GM21360 (cell line): ENCODE measurements around the gene PBX1.

Experiments
- ATAC-seq: cut with Tn5 transposase; IDR thresholded peaks from one replicate; pipeline ENCODE4 v1.9.1; 2021; ENCODE audit warnings: mild to moderate bottlenecking, moderate library complexity; ENCODE audit not compliant: unreplicated experiment

PBX1 gene

GRCh38 chr1:164689672-164690511, 130.9 kb downstream of the PBX1 start:
- no peak for ATAC-seq

DNA sequence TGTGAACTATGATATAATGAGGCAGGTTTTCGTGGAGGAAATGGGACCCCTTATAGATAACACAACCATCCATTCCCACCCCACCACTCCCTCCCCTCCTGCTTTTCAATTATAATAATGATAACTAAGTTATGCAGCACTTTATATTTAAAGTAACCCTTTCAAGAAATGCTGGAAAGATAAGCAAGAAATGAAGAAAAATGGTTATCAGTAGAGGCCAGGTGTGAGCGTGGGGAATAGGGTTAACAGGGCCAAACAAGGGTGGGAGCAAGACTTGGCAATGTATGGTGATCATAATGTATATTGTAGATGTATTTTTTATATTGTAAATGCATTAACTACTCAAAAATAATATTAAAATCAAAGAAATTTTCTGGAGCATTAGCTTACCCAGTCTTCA, 133.4 kb downstream of the PBX1 start:
- no peak for ATAC-seq

DNA sequence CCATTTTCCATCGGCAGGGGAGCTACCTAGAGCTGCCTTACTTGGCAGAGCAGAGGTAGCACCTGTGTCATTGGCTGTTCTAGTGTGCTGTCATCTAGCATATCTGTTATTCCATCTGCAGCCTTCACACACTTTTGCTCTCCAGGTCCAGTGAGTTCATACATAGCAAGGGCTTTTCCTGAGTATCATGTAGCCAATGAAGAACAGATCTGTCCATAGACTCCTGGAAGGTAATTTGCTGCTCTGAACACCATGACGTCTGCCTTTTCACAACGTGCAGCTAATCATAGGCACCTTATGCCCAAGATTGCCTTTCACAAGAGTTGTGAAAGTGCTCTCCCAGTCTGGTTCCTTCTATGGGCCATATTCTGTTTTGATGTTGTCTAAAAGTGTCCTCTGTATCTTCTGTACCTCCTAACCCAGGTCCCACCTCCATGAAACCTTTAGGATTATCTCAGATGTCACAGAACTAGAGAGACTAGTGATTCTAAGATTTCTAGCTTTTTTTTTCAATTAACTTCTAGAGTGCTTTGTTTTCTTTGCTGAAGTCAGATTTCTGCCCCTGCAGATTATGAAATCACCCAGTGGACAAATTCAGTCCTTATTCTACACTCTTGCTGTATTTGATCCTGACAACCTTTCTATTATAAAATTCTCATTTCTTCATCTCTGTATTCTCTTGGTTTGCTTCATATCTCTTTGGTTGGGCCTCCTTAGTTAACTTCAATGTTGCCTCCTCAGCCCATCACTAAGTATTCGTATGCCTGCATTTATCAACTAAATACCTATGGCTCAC, 134.8 kb downstream of the PBX1 start:
- ATAC-seq = no peak

- no peak for ATAC-seq
Measured at GRCh38 chr1:164694505-164694904, 135.5 kb downstream of the PBX1 start.

- no peak for ATAC-seq
Measured at GRCh38 chr1:164695956-164696665, 137.1 kb downstream of the PBX1 start.

DNA sequence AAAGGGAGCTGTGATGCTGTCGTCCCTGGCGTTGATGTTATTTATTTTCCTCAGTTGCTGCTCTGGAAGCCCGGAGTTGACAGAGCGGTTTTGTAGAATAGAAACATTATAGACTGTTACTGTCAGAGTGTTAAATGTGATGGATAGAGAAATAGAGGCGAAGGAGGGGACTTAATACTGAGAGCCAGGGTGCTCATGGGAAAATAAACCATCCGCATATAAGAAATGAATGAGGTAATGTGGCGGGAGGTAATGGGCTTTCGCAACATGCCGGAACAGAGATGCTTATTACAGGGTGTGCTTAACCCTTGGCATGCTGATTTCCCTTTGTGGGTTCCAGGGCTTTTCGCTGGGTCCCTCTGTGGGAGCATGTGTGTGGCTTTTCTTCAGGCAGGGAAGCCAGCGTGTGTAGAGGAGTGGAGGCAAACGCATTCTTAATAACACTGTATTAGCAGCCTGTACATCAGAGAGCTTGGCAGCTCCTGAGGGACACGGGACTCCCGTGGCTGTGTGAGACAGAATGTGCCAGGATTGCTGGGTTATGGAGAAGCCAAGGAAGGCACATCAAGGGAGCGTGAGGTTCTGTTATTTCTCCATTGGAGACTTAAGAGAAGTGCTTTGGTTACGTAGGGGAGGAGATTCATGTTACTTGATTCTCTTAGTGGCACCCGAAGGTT, 141.0 kb downstream of the PBX1 start:
- no peak for ATAC-seq

DNA sequence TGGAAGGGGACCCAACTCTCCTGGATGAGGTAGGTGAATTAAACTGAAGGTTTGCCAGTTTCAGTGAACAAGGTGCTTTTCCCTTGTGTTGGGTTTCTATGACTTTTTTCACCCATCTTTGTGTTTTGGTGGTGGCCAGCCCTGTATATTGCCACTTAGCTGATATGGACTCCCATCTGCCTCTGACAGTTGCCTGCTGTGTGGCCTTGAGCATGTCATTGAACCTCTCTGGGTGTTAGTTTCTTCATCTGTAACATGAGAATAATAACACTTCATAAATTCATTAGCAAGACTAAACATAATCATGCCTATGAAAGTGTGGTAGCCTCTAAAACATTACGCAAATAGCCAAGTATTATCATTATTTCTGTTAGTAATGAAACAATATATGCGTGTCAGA, 141.7 kb downstream of the PBX1 start:
- ATAC-seq = no peak

DNA sequence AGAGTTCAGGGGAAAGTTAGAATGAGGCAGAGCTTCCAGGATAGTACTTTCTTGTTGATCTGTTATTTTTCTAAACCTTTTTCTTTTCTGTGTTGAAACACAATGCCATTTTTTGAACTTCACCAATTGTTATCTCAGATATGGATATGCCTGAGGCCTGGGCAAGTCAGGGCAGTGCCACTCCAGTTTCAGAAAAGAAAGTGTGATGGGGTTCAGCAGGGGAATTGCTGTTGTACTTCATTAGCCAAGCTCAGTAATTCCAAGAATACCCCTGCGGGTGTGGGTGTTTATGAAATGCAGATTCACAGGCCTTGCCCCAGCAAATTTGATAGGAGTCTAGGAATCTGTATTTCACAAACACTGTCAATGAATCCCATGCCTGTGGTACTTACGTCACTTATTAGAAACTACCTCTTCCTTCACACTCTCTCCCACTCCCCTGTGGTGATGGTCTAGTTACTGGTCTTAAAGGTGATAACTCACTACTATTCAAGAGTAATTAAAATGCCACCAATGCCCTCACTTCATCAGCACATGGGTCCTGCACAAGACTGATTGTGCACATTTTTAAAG, 142.3 kb downstream of the PBX1 start:
- no peak for ATAC-seq

GRCh38 chr1:164702216-164702615, 143.2 kb downstream of the PBX1 start:
- ATAC-seq = no peak

GRCh38 chr1:164702664-164703063, 143.7 kb downstream of the PBX1 start:
- ATAC-seq = no peak

- no peak for ATAC-seq
Measured at GRCh38 chr1:164703463-164703862, 144.5 kb downstream of the PBX1 start.

GRCh38 chr1:164703960-164704411, 145.0 kb downstream of the PBX1 start:
- ATAC-seq = no peak

- no peak for ATAC-seq
Measured at GRCh38 chr1:164704954-164705353, 146.0 kb downstream of the PBX1 start.

DNA sequence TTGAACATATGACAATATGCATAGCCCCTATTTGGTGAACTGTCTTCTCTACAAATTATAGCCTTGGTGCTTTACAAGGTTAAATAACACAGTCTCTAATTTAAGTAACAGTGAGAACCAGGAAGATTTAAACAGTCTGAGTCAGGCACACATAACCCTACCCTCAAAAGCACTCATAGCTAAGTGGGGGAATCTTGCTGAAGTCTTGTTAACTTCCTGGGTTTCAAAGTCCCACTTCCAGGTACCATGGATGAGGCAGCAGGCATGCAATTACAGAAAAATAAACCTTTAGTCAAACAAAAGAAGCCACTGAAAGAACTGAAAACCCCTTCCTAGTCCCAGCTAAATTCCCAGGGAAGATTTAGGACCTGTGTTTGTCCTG, 147.6 kb downstream of the PBX1 start:
- no peak for ATAC-seq

DNA sequence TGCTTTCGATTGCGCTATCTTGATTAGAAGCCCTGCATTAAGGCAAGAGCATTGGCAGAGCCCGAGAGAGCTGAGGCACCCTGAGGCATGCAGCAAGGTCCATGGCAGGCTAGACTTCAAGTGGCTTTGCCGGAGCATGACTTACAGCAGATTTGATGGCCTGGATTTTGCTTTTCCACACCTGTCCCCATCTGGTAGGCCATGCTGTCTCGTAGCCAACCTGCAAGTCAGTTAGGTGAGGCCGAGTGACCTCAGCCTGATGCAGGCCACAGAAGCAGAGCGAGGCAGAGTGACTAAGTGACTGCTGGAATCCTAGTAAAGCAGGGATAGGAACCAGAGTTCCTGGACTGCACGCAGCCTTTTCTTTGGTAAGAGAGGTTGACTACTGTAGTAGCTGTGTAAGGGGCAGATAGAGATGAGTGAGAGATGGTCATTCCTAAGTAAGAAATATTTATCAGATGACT, 148.9 kb downstream of the PBX1 start:
- no peak for ATAC-seq

GRCh38 chr1:164708596-164708995, 149.6 kb downstream of the PBX1 start:
- no peak for ATAC-seq

DNA sequence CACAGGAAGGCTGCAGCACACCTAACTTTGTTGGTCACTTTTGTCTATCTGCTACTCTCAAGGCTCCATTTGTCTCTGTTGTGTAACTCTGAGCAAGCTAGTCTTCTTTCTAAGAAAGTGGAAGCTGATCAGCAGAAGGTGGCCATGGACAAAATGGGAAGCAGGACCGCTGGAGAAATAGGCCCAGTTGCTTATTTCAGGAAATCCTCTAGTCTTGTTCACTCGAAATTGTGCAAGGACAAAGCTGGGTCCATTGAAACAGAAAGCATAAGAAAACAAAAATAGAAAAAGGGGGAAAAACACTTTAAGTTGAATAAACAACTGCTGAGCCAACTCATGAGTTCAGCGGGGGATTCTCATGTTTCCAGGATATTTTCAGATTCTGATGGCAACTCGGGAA, 150.1 kb downstream of the PBX1 start:
- ATAC-seq = no peak

DNA sequence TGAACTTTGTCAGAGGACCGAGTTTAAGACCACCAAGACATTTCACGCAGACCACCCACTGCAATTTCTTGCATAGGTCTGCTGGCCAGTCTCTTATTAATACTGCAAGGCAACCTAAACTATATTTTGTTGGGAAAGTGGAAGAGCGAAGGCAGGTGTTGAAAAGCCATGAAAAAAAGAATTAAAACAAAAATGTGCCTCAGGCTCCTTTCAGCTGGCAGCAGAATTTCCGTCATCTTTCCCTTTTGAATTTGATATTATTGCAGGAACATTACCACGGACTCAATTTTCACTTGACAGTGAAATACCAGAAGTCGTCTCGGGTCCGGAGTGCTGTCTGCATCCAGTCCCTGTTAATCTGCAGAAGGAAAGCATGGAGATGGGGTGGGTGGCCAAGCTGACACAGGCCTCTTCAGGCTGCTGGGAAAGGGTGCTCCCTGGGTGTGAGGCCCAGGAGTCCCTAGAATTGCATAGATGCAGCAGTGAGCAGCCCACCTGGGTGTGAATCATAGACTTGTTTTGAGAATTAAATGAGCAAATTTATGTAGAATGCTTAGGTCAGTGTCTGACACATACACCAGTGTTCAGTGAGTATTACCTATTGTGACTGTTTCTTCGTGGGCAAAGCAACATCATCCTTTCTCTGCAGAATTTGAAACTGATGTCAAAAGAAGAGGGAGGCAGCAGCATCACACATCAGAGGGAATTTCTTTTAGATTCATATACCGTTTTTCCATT, 150.7 kb downstream of the PBX1 start:
- no peak for ATAC-seq

DNA sequence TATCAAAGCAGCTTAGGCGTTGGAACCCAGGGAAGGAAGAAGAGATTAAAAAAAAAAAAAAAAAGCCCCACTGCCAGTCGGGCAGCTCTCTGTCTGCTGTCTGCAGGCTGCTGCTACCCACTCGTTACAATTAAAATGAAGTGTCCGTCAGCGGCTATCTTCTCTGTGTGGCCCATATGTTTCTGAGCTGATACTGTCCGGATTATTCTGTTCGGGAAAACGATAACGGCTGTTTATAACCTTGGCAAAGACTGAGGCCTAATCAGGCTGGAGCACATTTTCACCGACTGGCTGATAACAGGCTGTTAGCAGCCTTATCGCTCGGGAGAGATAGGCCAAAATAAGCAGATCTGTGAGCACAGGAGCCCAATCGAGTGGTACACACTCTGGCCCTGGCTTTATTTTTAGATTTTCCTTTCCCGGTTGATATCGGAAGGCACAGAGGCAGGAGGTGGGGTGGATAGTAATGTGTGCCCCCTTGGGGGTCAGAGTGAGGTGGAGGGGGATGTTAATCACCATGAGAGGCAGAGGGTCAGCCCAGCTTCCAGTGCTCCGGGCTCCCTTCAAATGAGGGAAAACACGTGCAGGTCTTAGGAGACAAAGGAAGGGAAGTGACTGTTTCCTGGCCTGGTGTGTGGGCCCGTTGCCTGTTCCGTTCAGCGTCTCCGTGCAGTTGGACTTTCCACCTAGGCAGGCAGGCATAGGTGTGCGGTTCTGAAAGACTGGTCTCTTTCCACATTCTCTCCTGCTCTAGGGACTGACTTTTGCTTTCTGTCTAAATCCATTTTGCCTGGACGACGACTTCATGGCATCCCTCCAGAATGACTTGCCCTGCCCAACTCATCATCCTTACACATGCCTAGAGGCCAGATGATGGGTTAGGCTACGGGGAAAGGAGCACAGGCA, 153.4 kb downstream of the PBX1 start:
- ATAC-seq = no peak
